HG02623 (cell line): ENCODE data around the gene EFNB1.

Experiments used
- ATAC-seq: cut with Tn5 transposase; IDR thresholded peaks from one replicate; pipeline ENCODE4 v1.9.1; 2021; ENCODE audit warnings: moderate library complexity; ENCODE audit not compliant: unreplicated experiment

EFNB1 gene

GRCh38 chrX:68880846-68881552 lies 52.2 kb downstream of the EFNB1 start:
- ATAC-seq: no peak

GRCh38 chrX:68881911-68882310 lies 53.1 kb downstream of the EFNB1 start:
- no peak for ATAC-seq

- no peak for ATAC-seq
Measured at GRCh38 chrX:68883800-68884199, 55.0 kb downstream of the EFNB1 start.

GRCh38 chrX:68889249-68889648 lies 60.4 kb downstream of the EFNB1 start:
- no peak for ATAC-seq
